GM21723 (cell line): Measurements from ENCODE around the gene ABCG1.
"Not testable (repeated sequence)": the region's sequence is repeated elsewhere in the genome, so short reads cannot be mapped to it uniquely, and the experiment has no call there.

ENCODE experiments used
- ATAC-seq: cut with Tn5 transposase; IDR thresholded peaks from one replicate; pipeline ENCODE4 v1.9.1; 2021; ENCODE audit warnings: mild to moderate bottlenecking, moderate library complexity; ENCODE audit not compliant: unreplicated experiment

The ABCG1 gene

GRCh38 chr21:42287193-42288083 is 68.5 kb downstream of the ABCG1 start:
- no peak for ATAC-seq

GRCh38 chr21:42288962-42289361 is 70.0 kb downstream of the ABCG1 start:
- ATAC-seq = no peak

- no peak for ATAC-seq
These were observed 71.0 kb downstream of the ABCG1 start for GRCh38 chr21:42289926-42290325.

DNA sequence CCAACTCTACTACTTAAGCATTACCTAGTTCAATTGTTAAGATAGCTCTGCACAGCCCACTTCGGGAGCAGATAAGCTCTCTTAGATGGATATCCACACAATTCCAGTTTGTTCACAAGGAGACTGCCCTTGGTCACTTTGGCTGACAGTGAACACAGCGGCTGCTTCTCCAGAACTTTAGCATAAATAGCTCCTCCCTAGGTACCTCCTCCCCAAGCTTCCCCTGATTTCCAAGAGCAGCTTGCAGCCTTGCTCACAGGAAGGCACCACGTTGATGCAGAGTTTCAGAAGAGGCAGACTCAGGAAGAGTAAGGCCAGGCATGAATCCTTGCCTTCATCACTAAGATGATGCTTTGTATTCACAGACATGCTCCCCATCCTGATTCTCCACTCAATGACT is 71.6 kb downstream of the ABCG1 start:
- no peak for ATAC-seq

- ATAC-seq = no peak
These were observed 72.2 kb downstream of the ABCG1 start for GRCh38 chr21:42291003-42291750.

GRCh38 chr21:42291751-42292562 is 73.0 kb downstream of the ABCG1 start:
- ATAC-seq = no peak

DNA sequence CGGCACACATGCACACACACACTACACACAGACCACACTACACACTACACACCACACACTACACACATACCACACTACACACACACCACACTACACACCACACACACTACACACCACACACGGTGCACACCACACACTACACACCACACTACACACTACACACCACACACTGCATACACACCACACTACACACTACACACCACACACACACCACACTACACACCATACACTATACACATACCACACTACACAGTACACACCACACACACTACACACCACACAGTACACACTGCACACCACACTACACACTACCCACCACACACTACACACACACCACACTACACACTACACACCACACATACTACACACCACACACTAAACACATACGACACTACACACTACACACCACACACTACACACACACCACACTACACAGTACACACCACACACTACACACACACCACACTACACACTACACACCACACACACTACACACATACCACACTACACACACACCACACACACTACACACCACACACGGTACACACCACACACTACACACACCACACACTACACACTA is 73.7 kb downstream of the ABCG1 start:
- ATAC-seq = not testable (repeated sequence)

GRCh38 chr21:42293649-42294272 is 74.8 kb downstream of the ABCG1 start:
- ATAC-seq = no peak

GRCh38 chr21:42294273-42294880 is 75.4 kb downstream of the ABCG1 start:
- ATAC-seq = no peak

- no peak for ATAC-seq
These were observed 76.9 kb downstream of the ABCG1 start for GRCh38 chr21:42295845-42296244.

GRCh38 chr21:42296501-42296900 is 77.6 kb downstream of the ABCG1 start:
- ATAC-seq = no peak

DNA sequence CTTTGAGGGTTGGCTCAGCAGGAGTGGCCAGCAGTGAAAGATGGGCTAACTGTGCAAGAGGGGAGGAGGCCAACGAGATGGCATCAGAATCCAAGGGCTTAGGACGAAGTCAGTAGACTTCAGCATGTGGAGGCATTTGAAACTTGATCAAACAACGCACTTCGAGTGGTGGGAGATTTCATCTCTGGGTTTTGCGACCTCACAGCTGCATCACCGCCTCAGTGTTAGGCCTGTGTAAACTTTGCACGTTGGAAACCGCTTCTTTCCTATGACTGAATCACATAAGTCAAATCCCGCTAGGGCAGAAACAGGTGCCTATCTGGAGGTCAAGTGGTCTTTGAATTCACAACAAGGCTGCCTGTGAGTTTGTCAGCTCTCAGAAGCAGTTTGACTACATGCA is 78.4 kb downstream of the ABCG1 start:
- ATAC-seq = no peak

GRCh38 chr21:42298237-42298636 is 79.3 kb downstream of the ABCG1 start:
- no peak for ATAC-seq

- ATAC-seq = no peak
These were observed 79.7 kb downstream of the ABCG1 start for GRCh38 chr21:42298657-42299056.

DNA sequence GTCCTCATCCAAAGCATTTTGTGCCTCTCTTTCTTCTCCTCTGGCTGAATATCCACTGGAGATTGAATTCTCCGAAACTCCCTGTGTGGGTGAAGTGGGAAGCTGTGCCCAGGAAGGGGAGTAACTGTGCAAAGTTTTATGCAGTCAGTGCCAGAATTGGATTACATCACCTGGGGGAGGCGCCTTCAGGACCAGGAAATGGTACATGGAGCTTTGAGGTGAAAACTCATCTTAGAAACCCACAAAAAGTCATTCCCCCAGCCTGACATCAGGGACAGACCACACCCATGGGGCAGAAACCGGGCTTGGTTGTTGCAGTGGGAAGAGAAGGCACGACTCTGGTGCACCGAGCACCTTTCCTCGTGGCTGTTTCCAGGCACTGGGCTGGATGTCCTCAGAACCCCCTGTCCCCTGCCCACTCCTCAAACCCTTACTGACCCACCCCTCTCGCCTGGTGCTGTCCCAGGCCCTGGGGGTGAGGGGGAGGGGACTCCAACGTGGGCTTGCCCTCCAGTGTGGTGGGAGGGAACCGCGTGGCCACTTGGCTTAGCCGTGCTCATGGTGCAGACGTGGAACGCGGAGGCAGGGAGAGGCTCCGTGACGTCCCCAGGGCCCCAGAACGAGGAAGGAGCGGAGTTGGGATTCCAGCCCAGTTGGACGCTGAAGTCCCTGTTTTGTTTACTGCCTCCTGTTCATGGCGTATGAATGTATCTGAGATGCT is 80.5 kb downstream of the ABCG1 start:
- ATAC-seq = no peak

DNA sequence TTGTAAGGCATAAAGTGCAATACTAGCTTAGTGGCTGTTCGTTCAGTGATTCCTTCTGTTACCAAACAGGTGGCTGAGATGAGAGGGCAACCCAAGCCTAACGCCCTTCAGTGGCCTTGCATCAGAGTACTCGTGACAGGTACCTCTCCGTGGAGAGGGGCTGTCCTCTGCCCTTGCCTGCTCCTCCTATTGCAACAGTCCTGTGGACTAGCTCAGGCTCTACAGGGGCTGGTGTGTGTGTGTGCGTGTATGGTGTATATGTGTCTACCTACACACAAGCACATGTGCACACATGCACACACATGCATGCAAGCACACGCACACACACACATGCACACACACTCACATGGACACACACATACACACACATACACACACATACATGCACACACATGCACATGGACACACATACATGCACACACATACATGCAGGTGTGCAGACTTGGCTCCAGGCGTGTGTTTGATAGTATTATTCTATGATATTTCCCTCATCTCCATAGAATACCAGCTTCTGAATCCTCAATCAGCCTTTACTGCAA is 81.2 kb downstream of the ABCG1 start:
- ATAC-seq = no peak

DNA sequence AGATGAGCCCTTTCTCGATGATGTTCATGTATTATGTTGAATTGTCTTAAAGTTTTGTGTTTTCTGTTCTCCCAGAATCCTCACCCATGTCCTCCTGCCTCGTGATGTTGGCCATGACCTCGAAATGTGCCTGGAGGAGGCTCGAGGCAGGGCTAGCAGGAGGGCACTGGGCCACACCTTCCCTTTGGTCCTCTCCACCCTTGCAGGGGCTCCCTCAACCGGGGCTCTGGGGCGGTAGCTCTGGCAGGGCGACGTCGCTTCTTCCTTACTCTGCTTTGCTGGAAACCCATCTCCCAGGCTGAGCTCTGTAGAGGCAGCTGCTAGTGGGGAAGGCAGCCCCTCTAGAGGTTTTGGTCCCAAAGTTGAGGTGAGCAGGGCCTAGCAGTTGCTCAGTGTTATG is 82.0 kb downstream of the ABCG1 start:
- ATAC-seq = no peak

DNA sequence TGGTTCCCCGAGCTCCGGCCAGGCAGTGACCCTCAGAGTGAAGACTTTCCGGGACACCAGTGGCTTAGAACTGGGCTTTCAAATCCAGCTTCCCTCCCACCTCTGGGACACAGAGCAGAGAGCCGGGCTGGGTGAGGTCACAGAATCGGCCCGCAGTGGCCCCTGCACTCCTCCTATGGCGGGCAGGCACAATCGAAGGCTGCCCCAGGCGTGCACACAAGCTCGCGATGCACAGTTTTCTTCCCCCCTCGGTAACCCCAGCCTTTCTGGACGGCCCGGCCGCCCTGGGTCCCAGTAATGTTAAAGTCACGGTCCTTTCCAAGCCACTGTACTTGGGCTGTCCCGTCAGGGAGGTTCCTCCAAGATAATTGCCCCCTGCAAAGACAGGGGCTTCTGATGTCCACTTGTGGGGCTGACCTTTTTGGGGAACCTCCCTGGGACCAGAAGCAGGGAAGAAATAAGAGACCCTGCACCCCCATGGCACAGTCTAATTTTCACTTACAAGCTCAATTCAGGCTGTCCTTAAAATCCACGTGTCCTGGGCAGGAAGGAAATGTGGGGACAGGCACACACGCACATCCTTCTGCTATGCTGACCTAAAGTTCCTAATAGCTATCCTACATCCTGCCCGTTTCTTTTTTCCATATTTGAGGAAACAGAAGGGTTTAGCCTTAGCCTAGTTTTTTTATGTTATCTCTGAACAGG is 82.6 kb downstream of the ABCG1 start:
- ATAC-seq = no peak
